Kidney glomerular epithelial cell (primary cell): ENCODE results near the gene KRTAP5-7.

Experiments
- DNase-seq: peaks from one replicate; lab custom pipeline; 2025; lab: John Stamatoyannopoulos, UW

The KRTAP5-7 gene

GRCh38 chr11:71496421-71496820, 30.6 kb upstream of the KRTAP5-7 start:
- DNase-seq = no peak

GRCh38 chr11:71498091-71498490, 29.0 kb upstream of the KRTAP5-7 start:
- DNase-seq = no peak

- DNase-seq = no peak
Measured at GRCh38 chr11:71499125-71499524, 27.9 kb upstream of the KRTAP5-7 start.

- DNase-seq = no peak
Measured at GRCh38 chr11:71499546-71499945, 27.5 kb upstream of the KRTAP5-7 start.

GRCh38 chr11:71500601-71501021, 26.5 kb upstream of the KRTAP5-7 start:
- DNase-seq = no peak

GRCh38 chr11:71501071-71501985, 25.7 kb upstream of the KRTAP5-7 start:
- DNase-seq = no peak

GRCh38 chr11:71502026-71502425, 25.0 kb upstream of the KRTAP5-7 start:
- no peak for DNase-seq

- no peak for DNase-seq
Measured at GRCh38 chr11:71502871-71503435, 24.1 kb upstream of the KRTAP5-7 start.

- no peak for DNase-seq
Measured at GRCh38 chr11:71504531-71504930, 22.5 kb upstream of the KRTAP5-7 start.

GRCh38 chr11:71505001-71505400, 22.1 kb upstream of the KRTAP5-7 start:
- no peak for DNase-seq

- no peak for DNase-seq
Measured at GRCh38 chr11:71505781-71506180, 21.3 kb upstream of the KRTAP5-7 start.

GRCh38 chr11:71507102-71507501, 20.0 kb upstream of the KRTAP5-7 start:
- DNase-seq = no peak

GRCh38 chr11:71518506-71519471, 8.3 kb upstream of the KRTAP5-7 start:
- no peak for DNase-seq

GRCh38 chr11:71519546-71519945, 7.5 kb upstream of the KRTAP5-7 start:
- DNase-seq = no peak

GRCh38 chr11:71525188-71525937, 1.7 kb upstream of the KRTAP5-7 start:
- DNase-seq = no peak

GRCh38 chr11:71525938-71526495, 1.1 kb upstream of the KRTAP5-7 start:
- DNase-seq = no peak

GRCh38 chr11:71527576-71528210, 626 bp downstream of the KRTAP5-7 start:
- DNase-seq = no peak

GRCh38 chr11:71530602-71531001, 3.5 kb downstream of the KRTAP5-7 start:
- no peak for DNase-seq

GRCh38 chr11:71532036-71532610, 5.1 kb downstream of the KRTAP5-7 start:
- no peak for DNase-seq
